Measurements from ENCODE around the gene TM7SF3.
"Not testable (repeated sequence)": the region's sequence is repeated elsewhere in the genome, so short reads cannot be mapped to it uniquely, and the experiment has no call there.

TM7SF3 gene

GRCh38 chr12:27031531-27031930 is 17.3 kb upstream of the TM7SF3 start:
- Histone ChIP-seq H3K9ac (ENCODE audit: low read depth, low read length) (no peak overlapping the region), H3K9me3 (ENCODE audit: control insufficient read depth, insufficient read depth, low read length) (no peaks in the 10 kb centered on the region), H3K4me1 (ENCODE audit: insufficient read depth, low read length) (no peaks in the 10 kb centered on the region), H3K36me3 (ENCODE audit: insufficient read depth, low read length) (peaks cover 18% of the 10 kb centered on the region)

- H3K9ac ChIP-seq (ENCODE audit: low read depth, low read length): no peak overlapping the region
Measured at GRCh38 chr12:27026257-27026656, 12.1 kb upstream of the TM7SF3 start.

GRCh38 chr12:27025116-27025515 is 10.9 kb upstream of the TM7SF3 start:
- no peaks in the 10 kb centered on the region for H3K9me3 ChIP-seq (ENCODE audit: control insufficient read depth, insufficient read depth, low read length)
- H3K36me3 ChIP-seq (ENCODE audit: insufficient read depth, low read length): peaks cover 3% of the 10 kb centered on the region
- H3K4me1 ChIP-seq (ENCODE audit: insufficient read depth, low read length): peaks cover 3% of the 10 kb centered on the region; the same call in 1 of the 2 replicates
- no peak overlapping the region for H3K9ac ChIP-seq (ENCODE audit: low read depth, low read length)

More at GRCh38 chr12:27026257-27026656, 12.1 kb upstream of the TM7SF3 start:
- peaks cover 3% of the 10 kb centered on the region; the same call in 1 of the 2 replicates for H3K4me1 ChIP-seq (ENCODE audit: insufficient read depth, low read length)
- peaks cover 6% of the 10 kb centered on the region for H3K36me3 ChIP-seq (ENCODE audit: insufficient read depth, low read length)
- no peaks in the 10 kb centered on the region for H3K9me3 ChIP-seq (ENCODE audit: control insufficient read depth, insufficient read depth, low read length)

GRCh38 chr12:27024291-27024690 is 10.1 kb upstream of the TM7SF3 start:
- Histone ChIP-seq H3K9ac (ENCODE audit: low read depth, low read length) (no peak overlapping the region), H3K4me1 (ENCODE audit: insufficient read depth, low read length) (peaks cover 3% of the 10 kb centered on the region; the same call in 1 of the 2 replicates), H3K36me3 (ENCODE audit: insufficient read depth, low read length) (no peaks in the 10 kb centered on the region; the same call in 1 of the 2 replicates), H3K9me3 (ENCODE audit: control insufficient read depth, insufficient read depth, low read length) (no peaks in the 10 kb centered on the region)

GRCh38 chr12:27020761-27021160 is 6.6 kb upstream of the TM7SF3 start:
- Histone ChIP-seq H3K9me3 (ENCODE audit: control insufficient read depth, insufficient read depth, low read length) (no peaks in the 10 kb centered on the region), H3K36me3 (ENCODE audit: insufficient read depth, low read length) (no peaks in the 10 kb centered on the region), H3K9ac (ENCODE audit: low read depth, low read length) (no peak overlapping the region), H3K4me1 (ENCODE audit: insufficient read depth, low read length) (peaks cover 3% of the 10 kb centered on the region; the same call in 1 of the 2 replicates)

- no peak overlapping the region for H3K9ac ChIP-seq (ENCODE audit: low read depth, low read length)
- H3K9me3 ChIP-seq (ENCODE audit: control insufficient read depth, insufficient read depth, low read length): no peaks in the 10 kb centered on the region
- peaks cover 8% of the 10 kb centered on the region; the same call in 1 of the 2 replicates for H3K4me1 ChIP-seq (ENCODE audit: insufficient read depth, low read length)
- no peaks in the 10 kb centered on the region for H3K36me3 ChIP-seq (ENCODE audit: insufficient read depth, low read length)
Measured at GRCh38 chr12:27018037-27018436, 3.9 kb upstream of the TM7SF3 start.

- H3K9ac ChIP-seq (ENCODE audit: low read depth, low read length); H3K36me3 ChIP-seq (ENCODE audit: insufficient read depth, low read length); H3K9me3 ChIP-seq (ENCODE audit: control insufficient read depth, insufficient read depth, low read length): not testable (repeated sequence)
- peaks cover 10% of the 10 kb centered on the region for H3K4me1 ChIP-seq (ENCODE audit: insufficient read depth, low read length)
Measured at GRCh38 chr12:27017163-27017823, 3.1 kb upstream of the TM7SF3 start.

GRCh38 chr12:27015730-27016076 is 1.5 kb upstream of the TM7SF3 start:
- no peak overlapping the region for H3K9ac ChIP-seq (ENCODE audit: low read depth, low read length)
- H3K4me1 ChIP-seq (ENCODE audit: insufficient read depth, low read length): peaks cover 22% of the 10 kb centered on the region
- peaks cover 3% of the 10 kb centered on the region; the same call in 1 of the 2 replicates for H3K36me3 ChIP-seq (ENCODE audit: insufficient read depth, low read length)
- H3K9me3 ChIP-seq (ENCODE audit: control insufficient read depth, insufficient read depth, low read length): no peaks in the 10 kb centered on the region

- Histone ChIP-seq H3K36me3 (ENCODE audit: insufficient read depth, low read length) (peaks cover 7% of the 10 kb centered on the region; the same call in 1 of the 2 replicates), H3K9me3 (ENCODE audit: control insufficient read depth, insufficient read depth, low read length) (no peaks in the 10 kb centered on the region), H3K4me1 (ENCODE audit: insufficient read depth, low read length) (peaks cover 22% of the 10 kb centered on the region), H3K9ac (ENCODE audit: low read depth, low read length) (peak overlapping the region; percentile 97)
Measured at GRCh38 chr12:27014859-27015729, 910 bp upstream of the TM7SF3 start.

- Histone ChIP-seq H3K4me1 (ENCODE audit: insufficient read depth, low read length) (peaks cover 22% of the 10 kb centered on the region), H3K36me3 (ENCODE audit: insufficient read depth, low read length) (peaks cover 7% of the 10 kb centered on the region; the same call in 1 of the 2 replicates), H3K9me3 (ENCODE audit: control insufficient read depth, insufficient read depth, low read length) (no peaks in the 10 kb centered on the region), H3K9ac (ENCODE audit: low read depth, low read length) (peak overlapping the region; percentile 97)
Measured at GRCh38 chr12:27013611-27014084, 536 bp downstream of the TM7SF3 start.

GRCh38 chr12:27012982-27013255 is 1.3 kb downstream of the TM7SF3 start:
- peak overlapping the region; percentile 97 for H3K9ac ChIP-seq (ENCODE audit: low read depth, low read length)
- H3K9me3 ChIP-seq (ENCODE audit: control insufficient read depth, insufficient read depth, low read length): no peaks in the 10 kb centered on the region
- H3K36me3 ChIP-seq (ENCODE audit: insufficient read depth, low read length): peaks cover 7% of the 10 kb centered on the region; the same call in 1 of the 2 replicates
- peaks cover 22% of the 10 kb centered on the region for H3K4me1 ChIP-seq (ENCODE audit: insufficient read depth, low read length)

- peaks cover 7% of the 10 kb centered on the region; the same call in 1 of the 2 replicates for H3K36me3 ChIP-seq (ENCODE audit: insufficient read depth, low read length)
- no peaks in the 10 kb centered on the region for H3K9me3 ChIP-seq (ENCODE audit: control insufficient read depth, insufficient read depth, low read length)
- H3K9ac ChIP-seq (ENCODE audit: low read depth, low read length): peak overlapping the region; percentile 97
- peaks cover 22% of the 10 kb centered on the region for H3K4me1 ChIP-seq (ENCODE audit: insufficient read depth, low read length)
Measured at GRCh38 chr12:27012239-27012981, 1.8 kb downstream of the TM7SF3 start.

GRCh38 chr12:27009881-27010301 is 4.3 kb downstream of the TM7SF3 start:
- H3K9ac ChIP-seq (ENCODE audit: low read depth, low read length): no peak overlapping the region
- H3K4me1 ChIP-seq (ENCODE audit: insufficient read depth, low read length): peaks cover 14% of the 10 kb centered on the region
- H3K36me3 ChIP-seq (ENCODE audit: insufficient read depth, low read length): peaks cover 7% of the 10 kb centered on the region; the same call in 1 of the 2 replicates
- no peaks in the 10 kb centered on the region for H3K9me3 ChIP-seq (ENCODE audit: control insufficient read depth, insufficient read depth, low read length)

GRCh38 chr12:27008081-27008480 is 6.1 kb downstream of the TM7SF3 start:
- H3K9ac ChIP-seq (ENCODE audit: low read depth, low read length): no peak overlapping the region
- peaks cover 7% of the 10 kb centered on the region; the same call in 1 of the 2 replicates for H3K36me3 ChIP-seq (ENCODE audit: insufficient read depth, low read length)
- H3K9me3 ChIP-seq (ENCODE audit: control insufficient read depth, insufficient read depth, low read length): no peaks in the 10 kb centered on the region
- H3K4me1 ChIP-seq (ENCODE audit: insufficient read depth, low read length): peaks cover 19% of the 10 kb centered on the region
